HG02763 (cell line): Measurements from ENCODE around the gene TBC1D3B.
"Not testable (repeated sequence)": the region's sequence is repeated elsewhere in the genome, so short reads cannot be mapped to it uniquely, and the experiment has no call there.

Experiments used
- ATAC-seq: cut with Tn5 transposase; IDR thresholded peaks from one replicate; pipeline ENCODE4 v1.9.1; 2021; ENCODE audit warnings: mild to moderate bottlenecking, moderate library complexity; ENCODE audit not compliant: unreplicated experiment

The TBC1D3B gene

GRCh38 chr17:36201506-36201905 is 25.1 kb upstream of the TBC1D3B start:
- not testable (repeated sequence) for ATAC-seq

- ATAC-seq = not testable (repeated sequence)
Measured at GRCh38 chr17:36201102-36201501, 24.7 kb upstream of the TBC1D3B start.

- ATAC-seq = no peak
Measured at GRCh38 chr17:36198831-36199465, 22.5 kb upstream of the TBC1D3B start.

- peak; percentile 5 for ATAC-seq
Measured at GRCh38 chr17:36197387-36197703, 20.9 kb upstream of the TBC1D3B start.

GRCh38 chr17:36196131-36196486 is 19.7 kb upstream of the TBC1D3B start:
- ATAC-seq = no peak

- ATAC-seq = no peak
Measured at GRCh38 chr17:36195434-36196130, 19.1 kb upstream of the TBC1D3B start.

- not testable (repeated sequence) for ATAC-seq
Measured at GRCh38 chr17:36194832-36195433, 18.5 kb upstream of the TBC1D3B start.

- ATAC-seq = not testable (repeated sequence)
Measured at GRCh38 chr17:36194147-36194831, 17.9 kb upstream of the TBC1D3B start.

- ATAC-seq = no peak
Measured at GRCh38 chr17:36193216-36193775, 16.9 kb upstream of the TBC1D3B start.

- ATAC-seq = not testable (repeated sequence)
Measured at GRCh38 chr17:36190549-36191330, 14.3 kb upstream of the TBC1D3B start.

- ATAC-seq = not testable (repeated sequence)
Measured at GRCh38 chr17:36189993-36190392, 13.6 kb upstream of the TBC1D3B start.

- ATAC-seq = peak; percentile 70
Measured at GRCh38 chr17:36188891-36189306, 12.5 kb upstream of the TBC1D3B start.

- not testable (repeated sequence) for ATAC-seq
Measured at GRCh38 chr17:36187943-36188665, 11.7 kb upstream of the TBC1D3B start.

- ATAC-seq = not testable (repeated sequence)
Measured at GRCh38 chr17:36186810-36187763, 10.7 kb upstream of the TBC1D3B start.

GRCh38 chr17:36185416-36185815 is 9.0 kb upstream of the TBC1D3B start:
- no peak for ATAC-seq

- no peak for ATAC-seq
Measured at GRCh38 chr17:36184023-36184765, 7.8 kb upstream of the TBC1D3B start.

GRCh38 chr17:36183001-36183971 is 6.8 kb upstream of the TBC1D3B start:
- no peak for ATAC-seq
